GM12874 (cell line): ENCODE data around the gene ARHGAP18.

Experiments
- TF ChIP-seq, protein P1 (sequence below): IDR thresholded peaks from 2 replicates; pipeline ENCODE4 v1.5.1; 2011; ENCODE audit warnings: low read depth, mild to moderate bottlenecking, control low read depth, low read length, moderate library complexity; ENCODE audit not compliant: insufficient read depth

The ARHGAP18 gene

DNA sequence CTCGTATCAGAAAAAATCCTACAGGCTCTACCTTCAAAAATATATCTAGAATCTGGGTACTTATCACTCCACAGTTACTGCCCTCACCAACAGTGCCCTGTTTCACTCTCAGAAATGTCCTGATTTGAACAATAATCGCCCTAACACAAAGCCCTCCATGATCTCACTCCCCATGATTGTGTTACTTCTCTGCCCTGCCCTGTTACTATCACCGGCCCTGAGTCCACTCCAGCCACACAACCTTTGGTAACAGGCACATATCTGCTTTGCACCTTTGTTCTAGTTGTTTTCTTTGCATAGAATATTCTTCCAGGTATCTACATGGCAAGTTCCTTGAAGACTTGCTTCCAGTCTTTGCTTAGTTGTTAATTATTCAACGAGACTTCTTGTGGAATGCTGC lies 142.0 kb downstream of the ARHGAP18 start:
- TF ChIP-seq, protein P1, sequence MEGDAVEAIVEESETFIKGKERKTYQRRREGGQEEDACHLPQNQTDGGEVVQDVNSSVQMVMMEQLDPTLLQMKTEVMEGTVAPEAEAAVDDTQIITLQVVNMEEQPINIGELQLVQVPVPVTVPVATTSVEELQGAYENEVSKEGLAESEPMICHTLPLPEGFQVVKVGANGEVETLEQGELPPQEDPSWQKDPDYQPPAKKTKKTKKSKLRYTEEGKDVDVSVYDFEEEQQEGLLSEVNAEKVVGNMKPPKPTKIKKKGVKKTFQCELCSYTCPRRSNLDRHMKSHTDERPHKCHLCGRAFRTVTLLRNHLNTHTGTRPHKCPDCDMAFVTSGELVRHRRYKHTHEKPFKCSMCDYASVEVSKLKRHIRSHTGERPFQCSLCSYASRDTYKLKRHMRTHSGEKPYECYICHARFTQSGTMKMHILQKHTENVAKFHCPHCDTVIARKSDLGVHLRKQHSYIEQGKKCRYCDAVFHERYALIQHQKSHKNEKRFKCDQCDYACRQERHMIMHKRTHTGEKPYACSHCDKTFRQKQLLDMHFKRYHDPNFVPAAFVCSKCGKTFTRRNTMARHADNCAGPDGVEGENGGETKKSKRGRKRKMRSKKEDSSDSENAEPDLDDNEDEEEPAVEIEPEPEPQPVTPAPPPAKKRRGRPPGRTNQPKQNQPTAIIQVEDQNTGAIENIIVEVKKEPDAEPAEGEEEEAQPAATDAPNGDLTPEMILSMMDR: no peak

- TF ChIP-seq, protein P1: peak; percentile 34; the same call in 1 of the 2 replicates
Measured at GRCh38 chr6:129567374-129567773, 142.6 kb downstream of the ARHGAP18 start.

DNA sequence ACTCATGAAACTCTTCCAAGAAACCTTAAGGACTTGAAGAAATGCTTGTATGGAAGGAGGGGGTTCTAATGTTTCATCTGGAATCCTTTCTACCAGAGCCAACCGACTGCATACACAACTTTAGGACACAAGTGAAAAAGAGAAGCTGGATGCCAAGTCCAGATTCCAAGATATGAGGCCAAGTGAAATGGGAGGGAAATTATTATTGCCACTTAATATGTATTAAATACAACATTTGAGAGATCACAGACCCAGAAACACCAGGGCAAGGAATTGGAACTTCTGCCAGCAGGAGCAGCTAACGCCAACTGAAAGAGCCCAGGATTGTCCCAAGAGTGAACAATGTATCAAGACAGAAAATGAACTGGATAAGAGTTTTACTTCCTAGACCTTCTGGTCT lies 144.2 kb downstream of the ARHGAP18 start:
- TF ChIP-seq, protein P1: no peak

- TF ChIP-seq, protein P1: no peak
Measured at GRCh38 chr6:129565366-129565765, 144.6 kb downstream of the ARHGAP18 start.

- TF ChIP-seq, protein P1: no peak
Measured at GRCh38 chr6:129558248-129558647, 151.7 kb downstream of the ARHGAP18 start.

DNA sequence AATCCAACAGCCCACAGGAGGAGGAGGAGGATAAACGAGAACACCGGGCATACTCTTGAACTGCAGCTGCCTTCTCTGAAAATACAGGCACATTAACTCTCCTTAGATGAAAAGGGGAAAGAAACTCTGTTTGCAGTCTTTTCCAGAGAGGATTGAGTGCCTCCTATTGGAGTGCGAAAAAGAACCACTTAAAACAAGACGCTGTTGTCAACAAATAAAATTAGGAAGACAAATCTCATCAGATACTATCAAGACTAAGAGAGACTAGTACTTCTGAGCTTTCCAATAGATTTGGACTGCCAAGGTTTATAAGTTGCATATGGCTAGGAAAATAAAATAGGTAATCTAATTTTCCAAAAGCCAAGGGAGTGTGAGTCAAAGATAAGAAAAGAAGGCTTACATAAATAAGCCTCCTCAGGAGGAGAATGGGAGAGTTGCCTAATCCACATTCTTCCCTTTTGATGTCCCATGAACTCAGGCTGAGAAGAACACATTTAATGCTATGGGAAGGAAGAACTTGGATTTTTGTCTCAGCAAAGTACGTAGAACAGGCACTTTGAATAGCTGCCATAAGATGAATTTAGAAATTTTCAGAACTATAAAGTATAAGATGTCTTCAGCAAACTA lies 154.7 kb downstream of the ARHGAP18 start:
- TF ChIP-seq, protein P1: no peak

DNA sequence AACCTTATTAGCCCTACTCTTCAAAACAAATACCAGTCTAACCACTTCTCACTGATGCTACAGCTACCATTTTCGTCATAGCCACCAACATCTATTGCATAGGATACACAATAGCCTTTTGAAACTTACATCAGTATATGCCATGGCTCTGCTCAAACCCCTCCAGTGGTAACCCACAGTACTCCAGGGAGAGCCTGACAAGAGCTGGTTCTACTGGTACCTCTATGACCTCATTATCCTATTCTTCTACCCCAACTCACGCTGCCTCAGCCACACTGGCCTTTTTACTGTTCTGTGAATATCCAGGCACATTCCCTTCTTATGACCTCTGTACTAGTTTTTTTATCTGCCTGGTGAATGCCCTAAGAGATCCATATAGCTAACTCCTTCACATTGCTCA lies 157.6 kb downstream of the ARHGAP18 start:
- TF ChIP-seq, protein P1: no peak
